K562 (cell line): Measurements from ENCODE around the gene PARD3.

ENCODE experiments used
- ATF3 ChIP-seq, 2 experiments: fragments of 450-650 bp in 1 of 2; sonication (generic) in 1 of 2; formaldehyde crosslinking in 1 of 2; IDR thresholded peaks in 1 of 2; conservative IDR thresholded peaks in 1 of 2; 2 replicates each; pipeline versions ENCODE4 v1.6.1 to v1.8.1; 2016 to 2023; ENCODE audit warnings: mild to moderate bottlenecking in 2 of 2, moderate library complexity in 2 of 2, inconsistent platforms in 1 of 2, missing genetic modification reagents in 1 of 2
- CTCF ChIP-seq, 3 experiments: IDR thresholded peaks in 2 of 3; conservative IDR thresholded peaks in 1 of 3; 2 replicates each; pipeline ENCODE4 v1.5.1; 2011 to 2012; ENCODE audit warnings: low read length in 3 of 3, mild to moderate bottlenecking in 3 of 3, control low read depth in 2 of 3, improper control_type of control experiment in 1 of 3, inconsistent platforms in 1 of 3, low read depth in 1 of 3, mixed read lengths in 1 of 3, moderate library complexity in 1 of 3; ENCODE audit not compliant: insufficient read depth in 2 of 3
- HDAC1 ChIP-seq, 2 experiments: fragments of 450-650 bp; IDR thresholded peaks; 2 replicates each; pipeline ENCODE4 v1.6.1; 2016 to 2017; ENCODE audit warnings: inconsistent platforms in 1 of 2, mild to moderate bottlenecking in 1 of 2, moderate library complexity in 1 of 2
- HDAC8 ChIP-seq: fragments of 450-650 bp; IDR thresholded peaks from 2 replicates; pipeline ENCODE4 v1.6.1; 2016; ENCODE audit warnings: mild to moderate bottlenecking, missing genetic modification characterization, moderate library complexity, missing compliant biosample characterization
- ILK ChIP-seq: fragments of 450-650 bp; IDR thresholded peaks from 2 replicates; pipeline ENCODE4 v1.6.1; 2016; ENCODE audit warnings: missing genetic modification characterization, low read depth, mild to moderate bottlenecking, missing compliant biosample characterization, moderate library complexity, borderline replicate concordance
- JUN ChIP-seq, 2 experiments: sonication (generic) in 1 of 2; formaldehyde crosslinking in 1 of 2; IDR thresholded peaks; 2 replicates each; pipeline versions ENCODE4 v1.6.1 to v1.8.0; 2012 to 2022; ENCODE audit warnings: borderline replicate concordance in 2 of 2, mild to moderate bottlenecking in 2 of 2, improper control_type of control experiment in 1 of 2, low read depth in 1 of 2, low read length in 1 of 2, missing genetic modification reagents in 1 of 2
- POLR2A ChIP-seq: fragments of 450-650 bp; conservative IDR thresholded peaks from 2 replicates; pipeline ENCODE4 v1.6.1; 2016
- TF ChIP-seq, protein P1 (sequence below): fragments of 450-650 bp; IDR thresholded peaks from 2 replicates; pipeline ENCODE4 v1.6.1; 2016; ENCODE audit warnings: mild to moderate bottlenecking, moderate library complexity

- TF ChIP-seq JUN (IDR thresholded peaks at IDR 0.05; ENCODE audit: borderline replicate concordance, low read depth, low read length) (no peak), JUN (CRISPR knock-in tag; IDR thresholded peaks at IDR 0.05; ENCODE audit: borderline replicate concordance) (no peak), HDAC1 (IDR thresholded peaks at IDR 0.05) (no peak), CTCF (IDR thresholded peaks at IDR 0.05 in 2 of 3, conservative IDR thresholded peaks at IDR 0.05 in 1 of 3; ENCODE audit: insufficient read depth in 2 of 3, low read depth in 1 of 3, low read length in 3 of 3) (no peak), ILK (no peak), POLR2A (no peak), ATF3 (IDR thresholded peaks at IDR 0.05) (no peak), ATF3 (CRISPR knock-in tag; conservative IDR thresholded peaks at IDR 0.05) (no peak), HDAC8 (tag) (no peak)
- TF ChIP-seq, protein P1, sequence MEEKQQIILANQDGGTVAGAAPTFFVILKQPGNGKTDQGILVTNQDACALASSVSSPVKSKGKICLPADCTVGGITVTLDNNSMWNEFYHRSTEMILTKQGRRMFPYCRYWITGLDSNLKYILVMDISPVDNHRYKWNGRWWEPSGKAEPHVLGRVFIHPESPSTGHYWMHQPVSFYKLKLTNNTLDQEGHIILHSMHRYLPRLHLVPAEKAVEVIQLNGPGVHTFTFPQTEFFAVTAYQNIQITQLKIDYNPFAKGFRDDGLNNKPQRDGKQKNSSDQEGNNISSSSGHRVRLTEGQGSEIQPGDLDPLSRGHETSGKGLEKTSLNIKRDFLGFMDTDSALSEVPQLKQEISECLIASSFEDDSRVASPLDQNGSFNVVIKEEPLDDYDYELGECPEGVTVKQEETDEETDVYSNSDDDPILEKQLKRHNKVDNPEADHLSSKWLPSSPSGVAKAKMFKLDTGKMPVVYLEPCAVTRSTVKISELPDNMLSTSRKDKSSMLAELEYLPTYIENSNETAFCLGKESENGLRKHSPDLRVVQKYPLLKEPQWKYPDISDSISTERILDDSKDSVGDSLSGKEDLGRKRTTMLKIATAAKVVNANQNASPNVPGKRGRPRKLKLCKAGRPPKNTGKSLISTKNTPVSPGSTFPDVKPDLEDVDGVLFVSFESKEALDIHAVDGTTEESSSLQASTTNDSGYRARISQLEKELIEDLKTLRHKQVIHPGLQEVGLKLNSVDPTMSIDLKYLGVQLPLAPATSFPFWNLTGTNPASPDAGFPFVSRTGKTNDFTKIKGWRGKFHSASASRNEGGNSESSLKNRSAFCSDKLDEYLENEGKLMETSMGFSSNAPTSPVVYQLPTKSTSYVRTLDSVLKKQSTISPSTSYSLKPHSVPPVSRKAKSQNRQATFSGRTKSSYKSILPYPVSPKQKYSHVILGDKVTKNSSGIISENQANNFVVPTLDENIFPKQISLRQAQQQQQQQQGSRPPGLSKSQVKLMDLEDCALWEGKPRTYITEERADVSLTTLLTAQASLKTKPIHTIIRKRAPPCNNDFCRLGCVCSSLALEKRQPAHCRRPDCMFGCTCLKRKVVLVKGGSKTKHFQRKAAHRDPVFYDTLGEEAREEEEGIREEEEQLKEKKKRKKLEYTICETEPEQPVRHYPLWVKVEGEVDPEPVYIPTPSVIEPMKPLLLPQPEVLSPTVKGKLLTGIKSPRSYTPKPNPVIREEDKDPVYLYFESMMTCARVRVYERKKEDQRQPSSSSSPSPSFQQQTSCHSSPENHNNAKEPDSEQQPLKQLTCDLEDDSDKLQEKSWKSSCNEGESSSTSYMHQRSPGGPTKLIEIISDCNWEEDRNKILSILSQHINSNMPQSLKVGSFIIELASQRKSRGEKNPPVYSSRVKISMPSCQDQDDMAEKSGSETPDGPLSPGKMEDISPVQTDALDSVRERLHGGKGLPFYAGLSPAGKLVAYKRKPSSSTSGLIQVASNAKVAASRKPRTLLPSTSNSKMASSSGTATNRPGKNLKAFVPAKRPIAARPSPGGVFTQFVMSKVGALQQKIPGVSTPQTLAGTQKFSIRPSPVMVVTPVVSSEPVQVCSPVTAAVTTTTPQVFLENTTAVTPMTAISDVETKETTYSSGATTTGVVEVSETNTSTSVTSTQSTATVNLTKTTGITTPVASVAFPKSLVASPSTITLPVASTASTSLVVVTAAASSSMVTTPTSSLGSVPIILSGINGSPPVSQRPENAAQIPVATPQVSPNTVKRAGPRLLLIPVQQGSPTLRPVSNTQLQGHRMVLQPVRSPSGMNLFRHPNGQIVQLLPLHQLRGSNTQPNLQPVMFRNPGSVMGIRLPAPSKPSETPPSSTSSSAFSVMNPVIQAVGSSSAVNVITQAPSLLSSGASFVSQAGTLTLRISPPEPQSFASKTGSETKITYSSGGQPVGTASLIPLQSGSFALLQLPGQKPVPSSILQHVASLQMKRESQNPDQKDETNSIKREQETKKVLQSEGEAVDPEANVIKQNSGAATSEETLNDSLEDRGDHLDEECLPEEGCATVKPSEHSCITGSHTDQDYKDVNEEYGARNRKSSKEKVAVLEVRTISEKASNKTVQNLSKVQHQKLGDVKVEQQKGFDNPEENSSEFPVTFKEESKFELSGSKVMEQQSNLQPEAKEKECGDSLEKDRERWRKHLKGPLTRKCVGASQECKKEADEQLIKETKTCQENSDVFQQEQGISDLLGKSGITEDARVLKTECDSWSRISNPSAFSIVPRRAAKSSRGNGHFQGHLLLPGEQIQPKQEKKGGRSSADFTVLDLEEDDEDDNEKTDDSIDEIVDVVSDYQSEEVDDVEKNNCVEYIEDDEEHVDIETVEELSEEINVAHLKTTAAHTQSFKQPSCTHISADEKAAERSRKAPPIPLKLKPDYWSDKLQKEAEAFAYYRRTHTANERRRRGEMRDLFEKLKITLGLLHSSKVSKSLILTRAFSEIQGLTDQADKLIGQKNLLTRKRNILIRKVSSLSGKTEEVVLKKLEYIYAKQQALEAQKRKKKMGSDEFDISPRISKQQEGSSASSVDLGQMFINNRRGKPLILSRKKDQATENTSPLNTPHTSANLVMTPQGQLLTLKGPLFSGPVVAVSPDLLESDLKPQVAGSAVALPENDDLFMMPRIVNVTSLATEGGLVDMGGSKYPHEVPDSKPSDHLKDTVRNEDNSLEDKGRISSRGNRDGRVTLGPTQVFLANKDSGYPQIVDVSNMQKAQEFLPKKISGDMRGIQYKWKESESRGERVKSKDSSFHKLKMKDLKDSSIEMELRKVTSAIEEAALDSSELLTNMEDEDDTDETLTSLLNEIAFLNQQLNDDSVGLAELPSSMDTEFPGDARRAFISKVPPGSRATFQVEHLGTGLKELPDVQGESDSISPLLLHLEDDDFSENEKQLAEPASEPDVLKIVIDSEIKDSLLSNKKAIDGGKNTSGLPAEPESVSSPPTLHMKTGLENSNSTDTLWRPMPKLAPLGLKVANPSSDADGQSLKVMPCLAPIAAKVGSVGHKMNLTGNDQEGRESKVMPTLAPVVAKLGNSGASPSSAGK, result no peak
Observed at GRCh38 chr10:34112171-34112782, 702.8 kb downstream of the PARD3 start.
